Cardiac muscle cell (in vitro differentiated cells and primary cell): ENCODE data around the gene TMEM245. TPM values are rescaled to one million over a fixed set of nuclear protein-coding genes. Genes with fewer than 3 reads are reported as not detected.

Source experiments
- DNase-seq, 2 donors: peaks; one replicate each; pipeline versions ENCODE4 v3.0.0 to v3.0.0-alpha.2; 2010 to 2017; ENCODE audit warnings: low read depth in 1 of 2, low spot score in 1 of 2
- H3K27ac ChIP-seq: fragments of 200-600 bp; sonication (generic); 2 replicates; pipeline ENCODE4 v1.5.1; 2016
- H3K27me3 ChIP-seq: fragments of 200-600 bp; sonication (generic); 2 replicates; pipeline ENCODE4 v1.6.0; 2016; ENCODE audit warnings: control low read depth
- H3K36me3 ChIP-seq: fragments of 200-600 bp; sonication (generic); 2 replicates; pipeline ENCODE4 v1.5.1; 2016; ENCODE audit warnings: control low read depth
- H3K4me1 ChIP-seq: fragments of 200-600 bp; sonication (generic); 2 replicates; pipeline ENCODE4 v1.8.1; 2017; ENCODE audit warnings: low read depth, mild to moderate bottlenecking, mixed run types
- H3K4me3 ChIP-seq: fragments of 200-600 bp; sonication (generic); 2 replicates; pipeline ENCODE4 v1.5.1; 2016; ENCODE audit warnings: mild to moderate bottlenecking
- H3K9me3 ChIP-seq: fragments of 200-600 bp; sonication (generic); 2 replicates; pipeline ENCODE4 v1.5.1; 2017; ENCODE audit warnings: low read depth, mild to moderate bottlenecking, control low read depth
- CTCF ChIP-seq: IDR thresholded peaks from 2 replicates; pipeline ENCODE4 v1.5.1; 2012; ENCODE audit warnings: low read depth, mild to moderate bottlenecking, low read length
- polyA plus RNA-seq: library from polyadenylated mRNA; unstranded; fragments of >200 nt; fragmentation: Nextera tagmentation; extraction: Ambion mirVana; gene quantifications from 2 replicates; pipeline ENCODE4 v1.2.1, GENCODE V29; 2016
- total RNA-seq: library from RNA; depleted of rRNA; stranded (reverse); fragments of >200 nt; gene quantifications from 2 replicates; pipeline ENCODE4 v1.2.3, GENCODE V29; 2016

The TMEM245 gene
- total and polyA plus RNA-seq, 2 experiments from 2014 or later = 75.6 to 88.1 TPM

- H3K36me3 ChIP-seq = peaks cover 22% of the 10 kb centered on the region
- peaks cover 19% of the 10 kb centered on the region for H3K4me1 ChIP-seq
- H3K9me3 ChIP-seq = no peaks in the 10 kb centered on the region
- no peak overlapping the region for H3K4me3 ChIP-seq
- DNase-seq = no peak
- no peaks in the 10 kb centered on the region for H3K27me3 ChIP-seq
- no peak for TF ChIP-seq CTCF
- no peak overlapping the region for H3K27ac ChIP-seq
These were observed 34.2 kb downstream of the TMEM245 start for GRCh38 chr9:109085510-109085909.

- Histone ChIP-seq H3K9me3 (no peaks in the 10 kb centered on the region), H3K27me3 (no peaks in the 10 kb centered on the region), H3K36me3 (peaks cover 17% of the 10 kb centered on the region), H3K4me3 (no peak overlapping the region), H3K4me1 (peaks cover 27% of the 10 kb centered on the region), H3K27ac (no peak overlapping the region)
- no peak for TF ChIP-seq CTCF
- DNase-seq = no peak
These were observed 35.8 kb downstream of the TMEM245 start for GRCh38 chr9:109083813-109084405.

- no peaks in the 10 kb centered on the region for H3K9me3 ChIP-seq
These were observed 36.6 kb downstream of the TMEM245 start for GRCh38 chr9:109083141-109083540.

GRCh38 chr9:109082091-109082620 lies 37.6 kb downstream of the TMEM245 start:
- peaks cover 31% of the 10 kb centered on the region for H3K36me3 ChIP-seq

More at GRCh38 chr9:109083141-109083540, 36.6 kb downstream of the TMEM245 start:
- Histone ChIP-seq H3K27ac (no peak overlapping the region), H3K36me3 (peaks cover 25% of the 10 kb centered on the region), H3K4me3 (no peak overlapping the region), H3K4me1 (peaks cover 31% of the 10 kb centered on the region), H3K27me3 (no peaks in the 10 kb centered on the region)
- DNase-seq = no peak
- no peak for TF ChIP-seq CTCF

GRCh38 chr9:109074236-109074889 lies 45.4 kb downstream of the TMEM245 start:
- no peaks in the 10 kb centered on the region for H3K27me3 ChIP-seq
- H3K27ac ChIP-seq = no peak overlapping the region
- H3K4me3 ChIP-seq = no peak overlapping the region
- H3K9me3 ChIP-seq = no peaks in the 10 kb centered on the region
- peaks cover 47% of the 10 kb centered on the region for H3K36me3 ChIP-seq
- H3K4me1 ChIP-seq = peaks cover 21% of the 10 kb centered on the region
- no peak for DNase-seq
- TF ChIP-seq CTCF = no peak

More at GRCh38 chr9:109082091-109082620, 37.6 kb downstream of the TMEM245 start:
- Histone ChIP-seq H3K27me3 (no peaks in the 10 kb centered on the region), H3K4me3 (no peak overlapping the region), H3K4me1 (peaks cover 32% of the 10 kb centered on the region), H3K9me3 (no peaks in the 10 kb centered on the region), H3K27ac (no peak overlapping the region)
- TF ChIP-seq CTCF = no peak
- no peak for DNase-seq
